ENCODE results near the gene BCAR1.
"Not testable (repeated sequence)": the region's sequence is repeated elsewhere in the genome, so short reads cannot be mapped to it uniquely, and the experiment has no call there.

The BCAR1 gene

DNA sequence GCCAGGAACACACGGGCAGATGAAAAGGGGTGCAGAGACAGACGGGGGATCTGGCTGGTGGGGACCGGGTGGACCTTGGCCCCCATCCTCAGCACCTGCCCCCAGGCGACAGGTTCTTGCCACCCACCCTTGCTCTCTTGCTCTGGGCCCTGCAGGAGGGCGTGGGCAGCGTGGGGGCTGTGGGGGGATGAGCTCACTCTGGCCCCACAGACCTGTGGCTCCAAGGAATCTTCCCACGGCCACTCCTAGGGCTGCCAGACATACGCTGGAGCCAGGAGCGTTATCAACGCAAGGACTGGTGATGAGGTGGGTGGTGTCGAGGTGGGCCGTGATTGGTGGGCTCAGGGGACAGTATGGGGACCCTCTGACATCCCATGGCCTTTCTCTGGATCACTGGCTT, 26.3 kb downstream of the BCAR1 start:
- DNase-seq (ENCODE audit: low spot score), result no peak

DNA sequence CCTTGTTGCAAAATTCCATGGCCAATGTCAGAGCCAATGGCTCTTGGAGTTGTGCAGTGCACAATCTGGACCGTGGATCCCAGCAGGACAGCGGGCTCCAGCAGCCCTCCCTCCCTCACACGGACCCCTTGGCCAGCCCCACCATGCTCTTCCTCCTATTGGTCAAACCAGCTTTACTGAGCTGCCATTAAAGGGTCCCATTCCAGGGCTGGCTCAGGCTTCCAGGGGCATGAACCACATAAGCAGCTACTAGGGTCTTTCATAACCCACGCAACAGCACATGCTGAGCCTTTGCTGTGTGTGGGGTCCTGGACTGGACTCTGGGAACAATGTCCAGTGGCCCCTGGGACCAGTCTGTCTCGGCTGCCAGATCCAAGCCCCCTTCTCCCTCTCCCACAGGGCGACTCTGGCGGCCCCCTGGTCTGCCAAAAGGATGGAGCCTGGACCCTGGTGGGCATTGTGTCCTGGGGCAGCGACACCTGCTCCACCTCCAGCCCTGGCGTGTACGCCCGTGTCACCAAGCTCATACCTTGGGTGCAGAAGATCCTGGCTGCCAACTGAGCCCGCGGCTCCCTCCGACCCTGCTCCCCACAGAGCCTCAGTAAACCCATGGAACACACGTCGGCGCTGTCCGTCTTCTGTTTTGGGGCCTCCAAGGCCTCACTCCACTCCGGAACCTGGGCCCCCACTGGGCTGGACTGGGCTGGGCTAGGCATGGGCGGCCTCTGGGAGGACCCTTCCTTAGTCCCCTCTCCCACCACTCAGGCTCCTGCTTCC, 26.9 kb downstream of the BCAR1 start:
- no peak for DNase-seq (ENCODE audit: low spot score)

DNA sequence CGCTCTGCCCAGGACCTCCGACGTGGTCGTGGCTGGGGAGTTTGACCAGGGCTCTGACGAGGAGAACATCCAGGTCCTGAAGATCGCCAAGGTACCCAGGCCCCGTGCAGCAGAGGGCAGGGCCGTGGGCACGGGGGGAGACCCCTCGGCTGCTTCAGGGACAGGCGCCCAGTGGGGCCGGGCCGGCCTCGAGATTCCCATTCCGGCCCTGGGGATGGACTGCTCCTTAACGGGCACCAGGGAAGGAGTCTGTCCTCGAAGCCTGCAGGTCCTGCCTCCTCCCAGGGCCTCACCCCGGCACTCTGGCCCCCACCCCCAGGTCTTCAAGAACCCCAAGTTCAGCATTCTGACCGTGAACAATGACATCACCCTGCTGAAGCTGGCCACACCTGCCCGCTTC, 28.3 kb downstream of the BCAR1 start:
- not testable (repeated sequence) for DNase-seq (ENCODE audit: low spot score)

DNA sequence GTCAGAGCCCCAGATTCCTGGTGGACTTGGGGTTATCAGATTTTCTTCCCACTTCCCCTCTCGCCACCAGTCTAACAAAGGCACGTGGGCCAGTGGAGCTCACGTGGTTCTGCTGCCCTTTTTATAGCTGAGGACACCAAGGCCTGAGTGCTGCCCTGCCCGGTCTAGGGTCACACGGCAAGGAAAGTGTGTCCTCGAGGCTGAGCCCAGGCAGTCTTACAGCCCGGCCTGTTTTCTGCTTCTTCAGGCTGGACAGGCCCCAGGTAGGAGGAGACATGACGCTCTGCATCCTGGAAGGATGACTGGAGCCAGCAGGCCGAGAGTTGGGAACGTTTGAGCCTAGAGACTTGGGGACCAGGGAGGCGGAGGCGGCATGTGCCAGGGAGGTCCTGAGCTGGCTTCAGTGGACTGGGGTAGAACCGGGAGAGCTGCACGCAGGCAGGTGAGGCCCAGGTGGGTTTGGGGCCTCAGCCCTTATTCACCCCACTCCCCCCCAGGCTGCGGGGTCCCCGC, 29.1 kb downstream of the BCAR1 start:
- no peak for DNase-seq (ENCODE audit: low spot score)

- no peak for DNase-seq (ENCODE audit: low spot score)
These were observed 31.6 kb downstream of the BCAR1 start for GRCh38 chr16:75219838-75220237.

- no peak for DNase-seq (ENCODE audit: low spot score)
These were observed 32.3 kb downstream of the BCAR1 start for GRCh38 chr16:75219088-75219487.

DNA sequence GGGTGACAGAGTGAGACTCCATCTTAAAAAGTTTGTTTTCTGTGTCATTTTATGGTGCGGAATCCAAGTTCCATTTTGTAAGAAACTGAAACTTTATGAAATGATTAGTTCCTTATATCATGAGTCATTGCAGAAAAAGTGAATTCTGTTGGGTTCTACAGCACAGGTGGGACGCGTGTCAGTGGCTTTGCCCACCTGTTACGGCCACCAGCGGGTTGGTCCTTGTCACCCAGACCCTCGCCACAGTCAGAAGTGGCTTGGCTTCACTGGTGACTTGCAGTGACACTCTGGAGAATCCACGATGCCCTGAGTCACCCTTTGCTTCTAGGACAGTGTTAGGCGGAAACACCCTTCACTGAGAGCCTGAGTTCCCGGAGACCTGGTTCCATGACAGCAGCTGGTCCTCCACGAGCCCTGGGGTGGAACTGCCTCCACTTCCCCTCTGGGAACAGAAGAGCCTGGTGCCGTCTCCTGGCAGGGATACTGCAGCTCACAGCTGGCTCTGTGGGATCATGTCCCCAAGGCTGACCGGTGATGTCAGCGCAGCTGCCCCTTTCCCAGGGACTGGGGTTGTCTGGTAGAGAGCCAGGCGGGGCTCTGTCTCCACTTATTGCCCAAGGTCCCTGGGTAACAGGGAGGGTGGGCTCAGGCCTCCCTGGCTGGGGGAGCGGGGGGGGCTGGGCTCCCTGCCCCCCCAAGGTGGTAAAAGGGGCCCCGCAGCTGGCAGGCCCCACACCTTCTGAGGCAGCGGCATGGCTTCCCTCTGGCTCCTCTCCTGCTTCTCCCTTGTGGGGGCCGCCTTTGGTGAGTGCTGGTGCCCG, 33.0 kb downstream of the BCAR1 start, which contains the start of gene CTRB1:
TSS of gene CTRB1 (plus strand) at position 733 of the 821 bp plus-strand sequence. CDS start at position 753, 20 bp downstream.
- DNase-seq (ENCODE audit: low spot score), result no peak

DNA sequence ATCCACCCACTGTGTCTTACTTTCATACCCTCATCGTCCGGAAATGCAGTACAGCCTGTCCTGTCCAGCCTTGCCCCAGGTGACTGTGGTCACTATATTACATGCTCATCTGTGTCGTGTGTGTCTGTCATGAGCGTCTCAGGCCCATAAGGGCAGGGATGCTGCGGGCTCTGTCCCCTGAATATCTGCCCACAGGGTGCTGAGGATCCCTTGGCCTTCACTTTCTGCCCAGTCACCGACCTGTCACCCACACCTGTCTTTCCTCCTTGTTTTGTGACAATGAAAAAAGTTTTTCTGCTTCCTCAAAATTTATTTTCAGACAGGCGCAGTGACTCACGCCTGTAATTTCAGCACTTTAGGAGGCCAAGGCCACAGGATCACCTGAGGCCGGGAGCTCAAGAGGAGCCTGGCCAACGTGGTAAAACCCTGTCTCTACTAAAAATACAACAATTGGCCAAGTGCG, 34.0 kb downstream of the BCAR1 start:
- no peak for DNase-seq (ENCODE audit: low spot score)

- no peak for DNase-seq (ENCODE audit: low spot score)
These were observed 34.8 kb downstream of the BCAR1 start for GRCh38 chr16:75216576-75216975.

DNA sequence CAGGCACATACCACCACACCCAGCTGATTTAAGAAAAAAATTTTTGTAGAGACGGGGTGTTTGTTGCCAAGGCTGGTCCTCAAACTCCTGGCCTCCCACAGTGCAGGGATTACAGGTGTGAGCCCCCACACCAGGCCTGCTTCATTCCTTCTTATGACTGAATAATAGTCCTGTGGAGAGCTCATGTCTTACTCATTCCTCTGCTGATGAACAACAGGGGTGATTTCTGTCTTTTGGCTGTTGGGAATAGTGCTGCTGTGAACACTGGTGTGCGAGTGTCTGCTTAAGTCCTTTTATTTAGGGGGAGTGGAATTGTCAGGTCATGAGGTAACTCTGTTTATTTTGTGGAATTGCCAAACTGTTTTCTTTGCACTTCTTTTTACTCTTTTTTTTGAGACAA, 35.3 kb downstream of the BCAR1 start:
- no peak for DNase-seq (ENCODE audit: low spot score)

- not testable (repeated sequence) for DNase-seq (ENCODE audit: low spot score)
These were observed 40.1 kb downstream of the BCAR1 start for GRCh38 chr16:75211286-75211685.

GRCh38 chr16:75209944-75210343, 41.5 kb downstream of the BCAR1 start:
- no peak for DNase-seq (ENCODE audit: low spot score)

DNA sequence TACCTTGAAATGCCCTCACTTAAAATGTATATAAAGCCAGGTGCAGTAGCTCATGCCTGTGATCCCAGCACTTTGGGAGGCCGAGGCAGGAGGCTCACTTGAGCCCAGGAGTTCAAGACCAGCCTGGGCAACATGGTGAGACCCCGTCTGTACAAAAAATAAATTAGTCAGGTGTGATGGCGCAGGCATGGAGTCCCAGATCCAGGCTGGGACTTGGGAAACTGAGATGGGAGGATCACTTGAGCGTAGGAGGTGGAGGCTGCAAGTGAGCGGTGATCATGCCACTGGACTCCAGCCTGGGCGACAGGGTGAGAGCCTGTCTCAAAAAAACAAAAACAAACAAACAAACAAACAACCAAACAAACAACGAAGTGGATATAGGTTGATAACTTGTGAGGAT, 41.9 kb downstream of the BCAR1 start:
- DNase-seq (ENCODE audit: low spot score), result not testable (repeated sequence)

- DNase-seq (ENCODE audit: low spot score), result no peak
These were observed 42.4 kb downstream of the BCAR1 start for GRCh38 chr16:75208861-75209505.

GRCh38 chr16:75208242-75208825, 43.1 kb downstream of the BCAR1 start:
- no peak for DNase-seq (ENCODE audit: low spot score)

GRCh38 chr16:75207831-75208230, 43.6 kb downstream of the BCAR1 start:
- DNase-seq (ENCODE audit: low spot score), result no peak

DNA sequence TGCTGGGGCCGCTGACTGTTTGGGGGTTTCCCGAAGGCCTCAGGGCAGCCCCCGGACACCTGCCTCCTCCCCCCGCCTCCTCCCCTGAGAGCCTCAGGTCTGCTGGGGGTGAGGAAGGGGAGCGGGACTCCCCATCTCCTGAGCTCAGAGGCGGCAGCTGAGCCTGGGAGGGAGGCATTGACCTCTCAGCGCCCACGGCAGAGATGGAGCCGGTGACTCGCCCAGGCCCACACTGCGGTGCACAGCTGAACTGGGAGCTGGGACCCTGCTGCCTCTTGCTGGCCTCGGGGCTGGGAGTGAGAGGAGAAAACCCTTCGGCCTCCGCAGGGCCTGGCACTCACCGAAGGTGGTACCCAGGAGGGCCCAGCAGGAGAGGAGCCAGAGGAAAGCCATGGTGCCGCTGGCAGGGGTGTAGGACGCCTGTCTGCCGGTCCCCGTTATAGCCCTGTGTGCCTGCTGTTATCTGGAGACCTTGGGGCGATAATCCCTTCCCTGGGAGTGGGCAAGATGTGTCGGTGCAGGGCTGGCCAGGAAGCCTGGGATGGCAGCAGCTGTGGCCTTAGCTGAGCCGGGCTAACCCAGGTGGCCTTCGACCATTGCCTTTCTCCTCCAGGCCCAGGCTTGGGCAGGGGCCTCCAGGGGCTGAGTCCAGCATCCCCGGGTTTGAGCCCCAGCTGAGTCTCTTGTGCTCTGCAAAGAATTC, 44.5 kb downstream of the BCAR1 start, which contains the start of gene CTRB2:
TSS of gene CTRB2 (minus strand) at position 413 of the 703 bp plus-strand sequence. CDS start at position 393, 20 bp downstream.
- DNase-seq (ENCODE audit: low spot score), result no peak

GRCh38 chr16:75205961-75206748, 45.3 kb downstream of the BCAR1 start:
- not testable (repeated sequence) for DNase-seq (ENCODE audit: low spot score)

GRCh38 chr16:75205438-75205837, 46.0 kb downstream of the BCAR1 start:
- DNase-seq (ENCODE audit: low spot score), result not testable (repeated sequence)

DNA sequence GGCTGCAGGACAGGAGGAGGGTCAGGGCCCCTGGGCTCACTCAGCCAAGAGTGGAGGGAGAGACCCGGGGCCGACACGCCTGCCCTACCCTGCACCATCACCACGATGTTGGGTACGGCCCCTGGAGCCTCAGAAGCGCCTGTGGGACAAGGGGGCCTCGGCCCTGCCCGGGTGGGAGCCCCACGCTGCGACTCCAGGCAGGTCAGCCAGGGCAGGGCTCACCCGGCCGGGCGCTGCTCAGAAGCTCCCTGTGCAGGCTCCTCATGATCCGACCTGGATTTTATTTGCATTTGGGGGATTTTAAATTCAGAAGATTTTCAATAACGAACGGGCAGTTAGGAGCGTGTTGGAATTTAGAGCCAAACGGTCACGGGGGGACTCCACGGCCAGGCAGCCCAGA, 46.5 kb downstream of the BCAR1 start:
- DNase-seq (ENCODE audit: low spot score), result not testable (repeated sequence)
